WTC11 (cell line): ENCODE results near the gene GZMA.

Source experiments
- ATF1 ChIP-seq: sonication (generic); formaldehyde crosslinking; IDR thresholded peaks from 2 replicates; pipeline ENCODE4 v1.8.1; 2023; ENCODE audit warnings: mild to moderate bottlenecking, moderate library complexity, missing genetic modification reagents
- CTCF ChIP-seq: fragments of 200-600 bp; IDR thresholded peaks from 2 replicates; pipeline ENCODE4 v1.8.0; 2022; ENCODE audit warnings: antibody characterized with exemption
- E2F5 ChIP-seq: sonication (generic); formaldehyde crosslinking; IDR thresholded peaks from 2 replicates; pipeline ENCODE4 v1.8.1; 2022; ENCODE audit warnings: mild to moderate bottlenecking, moderate library complexity, missing genetic modification reagents
- FOXK1 ChIP-seq: sonication (generic); formaldehyde crosslinking; IDR thresholded peaks from 2 replicates; pipeline ENCODE4 v1.8.0; 2022; ENCODE audit warnings: mild to moderate bottlenecking, moderate library complexity, missing genetic modification reagents
- FOXP4 ChIP-seq: sonication (generic); formaldehyde crosslinking; IDR thresholded peaks from 2 replicates; pipeline ENCODE4 v1.8.0; 2022; ENCODE audit warnings: mild to moderate bottlenecking, missing genetic modification reagents
- JUN ChIP-seq: sonication (generic); formaldehyde crosslinking; IDR thresholded peaks from 2 replicates; pipeline ENCODE4 v1.8.0; 2023; ENCODE audit warnings: mild to moderate bottlenecking, missing genetic modification reagents
- KAT7 ChIP-seq: sonication (generic); formaldehyde crosslinking; IDR thresholded peaks from 2 replicates; pipeline ENCODE4 v1.8.1; 2023; ENCODE audit warnings: missing genetic modification reagents, mild to moderate bottlenecking, borderline replicate concordance
- TEAD4 ChIP-seq: sonication (generic); formaldehyde crosslinking; IDR thresholded peaks from 2 replicates; pipeline ENCODE4 v1.8.0; 2022; ENCODE audit warnings: mild to moderate bottlenecking, missing genetic modification reagents

- TF ChIP-seq CTCF, result no peak
- no peak for TF ChIP-seq KAT7 (CRISPR knock-in tag)
- no peak for TF ChIP-seq FOXP4 (CRISPR knock-in tag)
- TF ChIP-seq TEAD4 (CRISPR knock-in tag), result no peak
- TF ChIP-seq JUN, result no peak
- TF ChIP-seq E2F5 (CRISPR knock-in tag), result no peak
- TF ChIP-seq FOXK1 (CRISPR knock-in tag), result no peak
- TF ChIP-seq ATF1 (CRISPR knock-in tag), result no peak
These were observed 46.9 kb downstream of the GZMA start for GRCh38 chr5:55149308-55149795.
